ENCODE data around the gene CARD9.
"Not testable (repeated sequence)": the region's sequence is repeated elsewhere in the genome, so short reads cannot be mapped to it uniquely, and the experiment has no call there.

CARD9 gene

DNA sequence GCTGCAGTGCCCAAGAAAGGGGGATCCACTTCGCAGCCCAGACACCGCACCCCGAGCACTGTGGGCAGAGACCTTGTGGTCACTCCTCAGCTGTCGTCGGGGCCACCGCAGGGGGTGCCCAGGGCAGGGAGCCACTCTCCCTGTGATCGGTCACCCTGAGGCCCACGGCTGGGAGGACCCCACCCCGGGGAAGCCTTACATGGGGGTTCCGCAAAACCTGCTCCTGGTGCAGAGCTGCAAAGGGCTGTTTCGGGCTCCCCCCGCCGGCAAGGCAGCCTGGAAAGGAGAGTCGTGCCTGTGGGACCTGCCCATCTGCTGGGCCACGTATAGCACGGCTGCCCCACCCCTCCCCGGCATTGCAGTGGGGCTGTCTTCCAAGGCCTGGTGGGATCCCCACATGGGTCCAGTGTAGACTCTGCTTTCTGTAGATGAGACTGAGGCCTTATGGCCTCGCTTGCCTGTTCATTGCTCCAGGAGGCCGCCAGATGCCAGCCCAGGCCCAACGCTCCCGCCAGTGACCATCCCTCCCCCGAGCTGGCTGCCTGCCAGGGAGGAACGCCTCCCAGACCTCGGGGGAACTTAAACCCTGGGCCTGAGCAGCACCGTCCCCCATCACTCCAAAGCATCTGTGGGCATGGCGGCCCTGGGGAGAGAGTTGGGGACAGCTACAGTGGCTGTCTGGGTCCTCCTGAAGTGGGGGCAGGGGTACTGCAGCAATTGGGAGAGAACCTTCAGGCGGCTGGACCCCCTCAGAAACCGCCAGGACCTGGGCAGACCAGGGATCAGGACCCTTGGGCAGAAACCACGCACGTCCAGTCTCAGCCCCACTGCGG lies 8.3 kb downstream of the CARD9 start:
- in situ Hi-C loops (cut with HindIII; ENCODE audit: low sequenced_read_pairs), result loop anchor here (5.0 to 10.0 kb wide), 5 partner anchors 82 to 307 kb away; partner anchors contain the start of gene NOTCH1

GRCh38 chr9:136363949-136364748 lies 9.3 kb downstream of the CARD9 start:
- in situ Hi-C loops (cut with HindIII; ENCODE audit: low sequenced_read_pairs), result loop anchor here (10.0 kb wide), 1 partner anchor 181 kb away; the partner anchor contains the start of gene NOTCH1

DNA sequence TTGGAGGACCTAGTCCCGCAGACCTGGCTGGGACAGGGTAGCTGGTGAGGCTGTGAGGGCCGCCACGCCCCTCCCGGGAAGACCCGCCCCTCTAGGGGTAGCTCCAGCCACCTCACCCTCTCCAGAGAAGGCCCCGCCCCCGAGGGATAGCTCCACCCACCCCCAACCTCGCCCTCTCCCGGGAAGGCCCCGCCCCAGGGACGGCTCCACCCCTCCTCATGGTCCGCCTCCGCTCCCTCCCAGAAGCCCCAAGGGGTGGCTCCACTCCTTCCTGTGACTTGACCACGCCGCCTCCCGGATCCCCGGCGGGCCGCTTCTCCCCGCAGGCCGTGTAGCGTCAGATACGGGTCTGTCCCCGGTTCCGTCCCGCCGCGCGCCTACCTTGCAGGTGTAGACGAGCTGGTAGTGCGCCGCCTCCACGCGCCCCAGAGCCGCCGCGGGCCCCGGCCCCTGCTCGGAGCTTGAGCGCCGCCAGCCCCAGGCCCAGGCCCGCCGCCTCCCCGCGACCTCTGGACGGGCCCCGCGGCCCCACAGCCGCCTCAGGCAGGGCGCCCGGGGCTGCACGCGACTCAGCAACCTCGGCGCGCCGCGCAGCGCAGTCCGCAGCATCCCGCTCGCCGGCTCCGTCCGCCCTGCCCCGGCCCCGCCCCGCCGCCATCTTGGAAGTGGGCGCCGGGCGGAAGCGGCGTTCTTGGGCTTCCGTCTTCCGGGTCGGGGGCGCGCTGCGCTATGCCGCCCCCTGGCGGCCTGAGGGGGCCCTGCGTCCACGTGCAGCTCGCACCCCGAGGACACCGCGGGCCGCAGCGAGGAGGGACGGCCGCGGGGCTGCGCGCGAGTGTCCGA lies 10.1 kb downstream of the CARD9 start, which contains the start of gene DNLZ:
Gene DNLZ, minus strand, starts transcription at position 639 of the 843 bp plus-strand sequence. Its CDS starts 30 bp downstream, at position 609.
- in situ Hi-C loops (cut with HindIII; ENCODE audit: low sequenced_read_pairs), result loop anchor here (10.0 kb wide), 1 partner anchor 181 kb away; the partner anchor contains the start of gene NOTCH1

DNA sequence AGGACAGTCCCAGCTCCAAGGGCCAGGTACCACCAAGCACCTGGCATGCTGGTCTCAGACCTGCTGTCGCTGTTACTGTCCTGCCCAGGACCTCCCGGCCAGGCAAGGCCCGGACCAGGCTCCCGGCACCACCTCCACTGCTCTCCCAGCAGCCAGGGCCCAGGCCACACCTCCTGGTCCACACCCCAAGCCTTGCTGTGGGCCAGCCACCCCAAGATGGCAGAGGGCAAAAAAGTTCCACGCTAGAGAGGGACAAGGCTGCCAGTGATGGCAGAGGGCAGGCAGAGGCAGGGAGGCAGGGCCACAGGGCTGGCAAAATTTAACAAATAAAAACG lies 11.1 kb downstream of the CARD9 start:
- in situ Hi-C loops (cut with HindIII; ENCODE audit: low sequenced_read_pairs), result loop anchor here (10.0 kb wide), 1 partner anchor 182 kb away; the partner anchor contains the start of gene NOTCH1

- in situ Hi-C loops (cut with HindIII; ENCODE audit: low sequenced_read_pairs), result loop anchor here (10.0 kb wide), 1 partner anchor 183 kb away; the partner anchor contains the start of gene NOTCH1
Observed at GRCh38 chr9:136361754-136362449, 11.6 kb downstream of the CARD9 start.

DNA sequence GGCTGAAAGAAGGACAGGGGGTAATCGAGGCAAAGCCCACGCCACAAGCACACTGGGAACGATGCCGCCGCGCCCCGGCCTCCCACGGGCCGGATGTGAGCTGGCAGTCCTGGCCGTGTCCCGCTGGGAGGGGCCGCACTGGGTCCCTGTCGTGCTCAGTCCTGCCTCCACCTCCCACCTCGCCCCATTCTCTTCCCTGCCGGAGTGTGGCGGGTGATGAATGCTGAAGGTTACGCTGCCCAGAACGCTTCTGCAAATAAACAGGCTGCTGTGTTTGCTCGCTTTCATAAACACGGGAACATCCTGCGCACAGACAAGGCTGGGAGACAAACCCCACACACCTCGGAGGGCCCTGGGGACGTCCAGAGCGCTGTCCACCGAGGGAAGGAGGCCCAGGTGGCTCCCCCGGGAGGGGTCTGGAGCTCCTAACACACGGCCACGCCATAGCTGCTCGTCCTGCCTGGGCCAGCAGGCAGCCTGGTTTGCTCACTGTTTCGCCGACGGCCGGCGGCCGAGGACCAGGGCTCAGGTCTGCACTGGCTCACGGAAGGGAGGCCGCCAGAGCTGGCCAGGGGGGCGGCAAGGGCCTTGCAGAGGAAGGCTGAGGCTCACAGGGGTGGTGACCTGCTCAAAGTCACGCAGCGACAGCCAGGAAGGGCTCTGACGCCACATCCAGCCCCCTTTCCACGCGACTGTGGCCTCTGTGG lies 12.3 kb downstream of the CARD9 start:
- in situ Hi-C loops (cut with HindIII; ENCODE audit: low sequenced_read_pairs), result loop anchor here (10.0 kb wide), 1 partner anchor 184 kb away; the partner anchor contains the start of gene NOTCH1

- in situ Hi-C loops (cut with HindIII; ENCODE audit: low sequenced_read_pairs), result loop anchor here (10.0 kb wide), 1 partner anchor 185 kb away; the partner anchor contains the start of gene NOTCH1
Observed at GRCh38 chr9:136359774-136360718, 13.4 kb downstream of the CARD9 start.

- in situ Hi-C loops (cut with HindIII; ENCODE audit: low sequenced_read_pairs), result no loop called here
Observed at GRCh38 chr9:136358888-136359287, 14.6 kb downstream of the CARD9 start.

DNA sequence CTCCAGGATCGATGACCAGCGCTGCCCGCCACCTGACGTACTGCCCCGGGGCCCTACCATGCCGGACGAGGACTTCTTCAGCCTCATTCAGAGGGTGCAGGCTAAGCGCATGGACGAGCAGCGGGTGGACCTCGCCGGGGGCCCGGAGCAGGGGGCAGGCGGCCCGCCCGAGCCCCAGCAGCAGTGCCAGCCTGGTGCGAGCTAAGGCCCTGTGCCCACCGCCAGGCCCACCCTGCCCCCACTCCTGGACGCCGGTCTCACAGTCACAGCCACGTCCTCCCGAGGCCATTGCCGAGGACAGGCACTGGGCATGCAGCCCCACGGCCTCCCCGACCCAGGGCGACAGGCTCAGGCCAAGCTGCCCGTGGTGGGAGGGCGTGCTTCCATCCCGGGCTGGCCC lies 15.5 kb downstream of the CARD9 start:
- in situ Hi-C loops (cut with HindIII; ENCODE audit: low sequenced_read_pairs), result no loop called here

DNA sequence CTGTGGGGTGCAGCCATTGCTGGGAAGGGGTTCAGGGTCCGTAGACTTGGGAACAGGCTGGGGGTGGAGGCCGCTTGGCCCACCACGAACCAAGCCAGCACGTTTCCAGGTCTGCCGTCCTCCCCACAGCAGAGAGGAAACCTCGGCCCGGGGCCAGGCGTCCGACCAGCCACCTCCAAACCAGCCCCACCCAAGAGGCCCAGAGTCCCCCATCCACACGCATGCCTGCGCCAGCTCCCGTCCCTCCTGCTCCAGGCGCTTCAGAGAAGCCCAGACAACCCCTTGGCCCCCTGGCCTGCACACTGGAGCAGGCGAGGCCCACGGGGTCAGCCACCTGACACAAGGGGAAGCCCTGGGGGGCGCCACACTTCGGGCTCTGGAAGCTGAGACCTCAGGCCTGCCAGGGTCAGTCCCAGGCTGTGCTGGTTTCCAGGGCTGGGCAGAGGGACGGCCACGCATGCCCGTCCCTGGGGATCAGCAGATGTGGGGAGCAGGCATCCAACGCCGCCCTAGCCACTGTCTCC lies 16.2 kb downstream of the CARD9 start:
- in situ Hi-C loops (cut with HindIII; ENCODE audit: low sequenced_read_pairs), result no loop called here

DNA sequence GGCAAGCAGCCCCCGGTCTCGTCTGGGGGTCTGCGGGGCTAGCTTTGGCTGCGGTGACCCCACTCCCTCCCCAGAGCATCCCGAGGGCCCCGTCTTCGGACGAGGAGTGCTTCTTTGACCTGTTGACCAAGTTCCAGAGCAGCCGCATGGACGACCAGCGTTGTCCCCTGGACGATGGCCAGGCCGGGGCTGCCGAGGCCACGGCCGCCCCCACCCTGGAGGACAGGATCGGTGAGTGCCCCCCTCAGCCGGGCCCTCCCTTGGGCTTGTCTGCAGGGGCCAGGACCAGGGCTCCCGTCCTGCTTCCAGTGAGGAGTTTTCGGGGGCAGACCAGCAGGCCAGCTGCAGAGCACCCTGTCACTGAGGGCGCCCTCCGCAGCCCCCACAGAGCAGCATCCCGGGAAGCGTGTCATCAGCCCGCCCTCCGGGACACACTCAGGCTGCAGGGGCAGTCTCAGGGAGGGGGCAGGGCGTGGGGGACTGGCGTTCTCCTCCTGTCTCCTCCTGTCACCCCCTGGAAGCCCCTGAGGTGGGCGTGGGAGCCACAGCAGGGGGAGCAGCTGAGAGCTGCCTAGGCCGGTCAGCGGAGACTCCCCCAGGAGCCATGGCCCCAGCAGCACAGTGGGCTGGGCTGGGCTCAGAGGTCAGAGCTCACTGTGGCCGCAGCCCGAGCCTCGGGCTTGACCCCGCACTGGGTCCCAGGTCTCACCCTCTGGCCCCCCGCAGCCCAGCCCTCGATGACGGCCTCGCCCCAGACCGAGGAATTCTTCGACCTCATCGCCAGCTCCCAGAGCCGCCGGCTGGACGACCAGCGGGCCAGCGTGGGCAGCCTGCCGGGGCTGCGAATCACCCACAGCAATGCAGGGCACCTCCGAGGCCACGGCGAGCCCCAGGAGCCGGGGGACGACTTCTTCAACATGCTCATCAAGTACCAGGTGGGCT lies 17.6 kb downstream of the CARD9 start:
- in situ Hi-C loops (cut with HindIII; ENCODE audit: low sequenced_read_pairs), result no loop called here

- in situ Hi-C loops (cut with HindIII; ENCODE audit: low sequenced_read_pairs), result no loop called here
Observed at GRCh38 chr9:136354592-136355085, 18.8 kb downstream of the CARD9 start.

GRCh38 chr9:136353757-136354488 lies 19.5 kb downstream of the CARD9 start:
- in situ Hi-C loops (cut with HindIII; ENCODE audit: low sequenced_read_pairs), result no loop called here

GRCh38 chr9:136353088-136353487 lies 20.4 kb downstream of the CARD9 start:
- in situ Hi-C loops (cut with HindIII; ENCODE audit: low sequenced_read_pairs), result no loop called here

- in situ Hi-C loops (cut with HindIII; ENCODE audit: low sequenced_read_pairs), result no loop called here
Observed at GRCh38 chr9:136352682-136353081, 20.8 kb downstream of the CARD9 start.

- in situ Hi-C loops (cut with HindIII; ENCODE audit: low sequenced_read_pairs), result not testable (repeated sequence)
Observed at GRCh38 chr9:136351868-136352267, 21.6 kb downstream of the CARD9 start.
